SH-SY5Y (cell line): ENCODE data around the gene IGSF8.

Experiments
- GATA2 ChIP-seq: IDR thresholded peaks from 2 replicates; pipeline ENCODE4 v1.6.1; 2011; ENCODE audit warnings: mild to moderate bottlenecking, low read depth, low read length
- GATA3 ChIP-seq: IDR thresholded peaks from 2 replicates; pipeline ENCODE4 v1.6.1; 2011; ENCODE audit warnings: low read depth, mild to moderate bottlenecking, low read length, moderate library complexity

Gene IGSF8

DNA sequence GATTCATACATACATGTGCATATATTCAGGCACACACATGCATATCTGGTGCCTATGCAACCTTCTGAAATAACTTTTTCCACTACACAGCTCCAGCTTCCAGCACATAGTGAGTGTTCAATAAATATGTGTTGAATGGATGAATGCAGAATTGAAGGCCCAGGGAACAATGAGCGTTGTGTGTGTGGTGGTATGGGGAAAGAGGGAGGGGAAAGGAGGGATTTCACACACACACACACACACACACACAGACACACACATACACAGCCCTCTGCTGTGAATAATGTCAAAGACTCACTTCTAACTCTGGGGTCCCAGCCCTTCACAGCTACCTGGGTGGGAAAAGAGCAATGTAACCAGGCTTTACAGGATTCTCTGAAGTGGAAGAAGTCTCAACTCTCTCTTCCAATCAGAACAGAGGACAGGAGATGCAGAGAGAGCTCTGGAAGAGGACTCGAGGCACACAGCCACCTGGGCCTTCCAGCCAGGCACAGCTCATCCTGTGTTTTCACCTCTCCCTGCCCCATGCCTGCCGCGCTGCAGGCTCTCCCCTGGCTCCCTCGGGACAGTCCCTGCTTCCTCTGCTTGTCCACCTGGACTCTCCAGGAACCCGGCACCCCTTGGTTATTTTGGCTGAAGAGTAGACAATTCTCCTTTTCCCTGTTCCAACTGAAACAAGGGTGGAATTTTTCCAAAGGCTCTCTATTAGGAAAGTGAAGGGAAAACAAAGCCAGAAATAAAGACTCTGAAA is 5.4 kb upstream of the IGSF8 start:
- no peak for TF ChIP-seq GATA3
- TF ChIP-seq GATA2: no peak

DNA sequence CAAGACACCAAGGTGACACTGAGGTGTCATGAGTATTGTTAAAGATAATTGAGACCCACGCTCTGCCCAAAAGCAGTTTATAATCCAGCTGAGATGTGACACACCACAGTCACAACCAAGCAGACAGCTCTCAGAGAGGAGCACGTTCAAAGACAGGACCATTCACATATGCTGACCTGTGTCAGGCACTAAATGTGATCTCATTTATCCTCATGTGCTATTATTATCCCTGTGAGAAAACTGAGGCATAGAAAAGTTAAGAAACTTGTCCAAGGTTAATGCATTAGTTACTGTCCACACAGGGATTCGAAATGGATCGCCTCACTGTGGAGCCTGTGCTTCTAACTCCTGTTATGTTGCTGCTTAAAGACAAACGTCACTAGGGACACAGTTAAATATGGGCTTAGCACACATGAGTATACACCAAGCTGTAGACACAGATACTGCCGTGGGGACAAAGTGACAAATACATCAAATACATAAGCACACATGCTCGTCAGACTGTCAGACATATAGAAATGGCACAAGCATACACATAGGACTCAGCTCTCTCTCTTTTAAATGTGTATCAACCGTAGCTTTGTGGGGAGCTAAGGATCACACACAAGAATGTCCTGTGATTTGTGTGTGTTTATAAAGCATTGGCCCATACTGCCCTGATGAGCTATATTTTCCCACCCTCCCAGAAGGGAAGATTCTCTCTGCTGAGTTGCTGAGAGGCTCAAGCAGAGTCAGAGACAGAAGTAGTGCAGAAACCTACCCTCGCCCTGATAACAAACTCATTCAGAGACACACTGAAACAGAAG is 3.5 kb upstream of the IGSF8 start:
- TF ChIP-seq GATA3 (no peak), GATA2 (no peak)

DNA sequence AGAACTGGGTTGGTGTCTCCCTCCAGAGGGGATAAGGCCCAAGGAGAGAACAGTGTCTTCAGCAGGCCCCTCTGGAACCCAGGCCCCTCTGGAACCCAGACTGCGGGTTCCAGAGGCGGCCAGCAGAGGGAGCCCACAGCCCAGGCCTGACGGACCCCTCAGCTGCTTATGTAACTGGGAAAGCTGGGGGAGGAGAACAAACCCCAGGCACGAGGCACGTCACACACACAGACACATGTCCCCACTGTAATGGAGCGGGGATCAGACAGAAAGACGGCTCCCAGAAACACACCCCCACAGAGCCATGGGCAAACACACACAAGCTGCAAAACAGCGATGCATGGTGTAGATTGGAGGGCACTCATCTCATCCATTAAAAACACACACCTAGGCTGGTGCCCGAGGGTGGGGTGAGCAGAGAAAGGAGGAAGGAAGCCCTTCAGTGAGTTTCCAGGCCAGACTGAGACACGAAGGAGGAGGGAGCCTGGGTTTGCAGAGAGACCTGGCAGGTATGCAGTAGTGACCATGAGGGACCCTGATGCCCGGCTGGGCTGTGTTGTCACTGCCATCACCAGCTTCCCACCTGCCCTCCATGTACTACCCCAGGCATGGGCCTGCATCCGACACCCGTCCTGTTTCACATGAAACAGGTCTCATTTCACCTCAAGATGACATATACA is 2.8 kb upstream of the IGSF8 start:
- TF ChIP-seq GATA2 (no peak), GATA3 (no peak)

DNA sequence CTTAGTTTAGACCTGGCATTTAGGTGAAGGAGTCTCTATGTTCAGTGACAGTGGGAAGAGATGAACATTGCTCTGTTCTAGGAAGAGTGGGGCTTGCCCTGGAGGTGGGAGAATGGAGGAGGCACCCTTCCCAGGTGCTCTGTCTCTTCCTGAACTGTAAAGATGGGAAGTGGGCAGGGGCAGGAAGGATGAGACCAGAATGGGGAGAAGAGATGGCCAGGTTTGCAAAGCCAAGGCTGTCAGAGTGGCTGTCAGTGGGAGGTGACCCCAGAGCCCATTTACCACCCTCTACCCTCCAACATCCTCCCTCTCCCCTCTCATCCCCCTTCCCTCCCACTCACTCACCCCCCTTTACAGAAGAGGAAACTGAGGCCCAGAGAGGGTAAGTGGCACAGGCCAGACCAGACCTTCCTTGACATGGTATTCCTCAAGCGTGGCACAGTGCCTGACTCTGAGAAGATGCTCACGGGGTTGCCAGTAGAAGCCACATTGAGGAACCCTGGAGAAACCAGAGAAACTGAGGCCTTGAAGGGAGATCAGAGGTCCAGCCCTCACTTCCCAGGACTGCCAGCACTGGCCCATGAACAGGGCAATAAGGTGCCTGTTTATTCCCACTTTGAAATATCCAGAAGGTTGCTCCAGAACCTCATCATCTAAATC is 1.4 kb upstream of the IGSF8 start:
- no peak for TF ChIP-seq GATA2
- no peak for TF ChIP-seq GATA3

DNA sequence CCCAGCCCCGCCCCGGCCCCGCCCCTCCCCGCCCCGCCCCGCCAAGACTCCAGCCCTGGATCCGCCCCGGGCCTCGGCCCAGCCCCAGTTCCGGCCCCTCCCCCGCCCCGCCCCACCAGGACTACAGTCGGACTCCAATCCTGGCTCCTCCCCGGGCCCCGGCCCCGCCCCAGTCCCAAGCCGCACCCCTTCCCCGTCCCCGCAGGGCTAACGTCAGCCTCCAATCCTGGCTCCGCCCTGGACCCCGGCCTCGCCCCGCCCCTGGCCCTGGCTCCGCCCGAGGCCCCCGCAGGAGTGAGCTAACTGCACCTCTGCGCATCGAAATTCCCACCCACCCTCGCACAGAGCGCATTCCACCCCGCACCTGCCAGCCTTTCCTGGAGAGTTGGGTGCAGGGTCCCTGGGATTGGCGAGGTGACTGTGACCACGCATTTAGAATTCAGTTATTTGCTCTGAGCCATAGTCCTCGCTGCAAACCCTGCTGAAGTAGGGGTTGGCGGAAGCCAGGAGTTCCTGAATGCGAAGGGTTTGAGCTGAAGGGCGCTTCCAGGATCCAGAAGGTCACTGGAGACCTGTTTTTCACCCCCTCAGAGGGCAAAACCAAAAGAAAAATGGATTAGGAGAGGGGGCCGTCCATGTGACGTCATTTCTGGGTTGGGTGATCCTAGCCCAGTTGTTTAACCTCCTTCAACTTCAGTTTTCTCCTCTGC is 588 bp upstream of the IGSF8 start:
- no peak for TF ChIP-seq GATA2
- no peak for TF ChIP-seq GATA3

DNA sequence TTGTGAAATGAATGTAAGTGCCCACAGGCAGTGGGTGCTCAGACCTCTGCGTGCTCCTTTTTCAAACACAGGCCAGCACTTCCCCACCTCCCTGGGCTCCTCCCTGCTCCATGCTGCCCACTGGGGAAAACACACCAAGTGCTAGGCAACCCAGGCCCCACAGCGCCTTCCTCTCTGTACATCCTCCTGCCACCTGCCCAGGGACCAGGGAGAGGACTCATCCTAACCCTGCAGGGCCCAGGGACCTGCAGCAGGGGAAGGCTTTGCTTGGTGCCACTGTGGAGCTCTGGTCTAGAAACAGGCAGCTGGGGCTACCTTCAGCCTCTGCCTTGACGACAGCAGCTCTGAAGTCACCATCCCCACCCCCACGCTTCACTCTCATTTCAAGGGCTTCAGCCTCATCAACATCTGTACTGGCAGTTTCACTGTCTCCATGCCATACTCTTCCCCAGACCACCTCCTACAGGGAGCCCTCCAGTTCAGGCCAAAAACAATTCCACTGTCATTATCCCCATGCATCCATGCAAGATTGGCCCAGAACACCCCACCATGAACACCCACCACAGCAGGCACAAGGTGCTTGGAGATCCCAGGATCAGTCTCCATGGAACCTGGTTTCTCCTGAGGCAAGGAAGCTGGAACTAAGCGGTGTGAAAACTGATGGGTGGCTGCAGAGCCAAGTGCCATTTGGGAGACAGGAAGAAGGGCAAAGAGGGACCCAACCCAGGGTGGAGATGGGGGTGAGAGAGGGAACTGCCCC is 1.1 kb downstream of the IGSF8 start:
- TF ChIP-seq GATA2: no peak
- TF ChIP-seq GATA3: no peak

DNA sequence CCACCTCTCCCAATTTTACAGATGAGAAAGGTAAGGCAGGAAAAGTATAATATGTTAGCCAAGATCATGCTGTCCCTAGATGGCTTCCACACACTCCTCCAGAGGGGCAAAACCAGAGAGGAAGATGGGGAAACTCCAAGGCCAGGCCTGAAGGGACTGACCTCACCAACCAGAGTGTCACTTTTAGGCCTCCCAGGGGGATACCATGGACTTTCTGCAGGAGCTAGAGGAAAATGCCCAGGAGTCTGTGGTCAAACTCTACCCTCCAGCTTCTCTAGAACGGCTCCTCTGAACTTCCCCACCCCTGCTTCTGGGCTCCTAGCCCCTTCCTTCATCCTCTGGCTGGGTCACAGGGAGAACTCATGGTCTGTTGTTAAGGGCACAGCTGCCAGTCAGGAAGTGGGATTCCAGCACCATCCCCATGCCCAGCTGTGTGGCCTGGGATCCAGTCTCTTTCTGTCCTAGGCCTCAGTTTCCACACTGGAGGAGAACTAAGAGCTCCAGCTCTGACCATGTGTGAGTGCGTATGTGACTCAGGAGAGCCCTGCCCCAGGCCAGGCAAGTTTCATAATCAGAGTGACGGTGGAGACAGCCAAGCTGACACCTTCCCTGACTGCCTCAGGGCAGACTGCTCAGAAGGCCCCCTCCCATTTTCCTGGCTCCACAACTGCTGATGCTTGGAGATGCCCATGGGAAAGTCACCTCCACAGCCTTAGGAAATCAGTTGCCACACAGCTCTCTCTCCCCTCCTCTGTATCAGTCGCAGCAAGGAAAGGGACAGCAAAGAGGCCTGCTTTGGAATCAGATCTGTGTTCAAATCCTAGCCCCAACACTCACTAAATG is 1.9 kb downstream of the IGSF8 start:
- TF ChIP-seq GATA3 (no peak), GATA2 (no peak)

DNA sequence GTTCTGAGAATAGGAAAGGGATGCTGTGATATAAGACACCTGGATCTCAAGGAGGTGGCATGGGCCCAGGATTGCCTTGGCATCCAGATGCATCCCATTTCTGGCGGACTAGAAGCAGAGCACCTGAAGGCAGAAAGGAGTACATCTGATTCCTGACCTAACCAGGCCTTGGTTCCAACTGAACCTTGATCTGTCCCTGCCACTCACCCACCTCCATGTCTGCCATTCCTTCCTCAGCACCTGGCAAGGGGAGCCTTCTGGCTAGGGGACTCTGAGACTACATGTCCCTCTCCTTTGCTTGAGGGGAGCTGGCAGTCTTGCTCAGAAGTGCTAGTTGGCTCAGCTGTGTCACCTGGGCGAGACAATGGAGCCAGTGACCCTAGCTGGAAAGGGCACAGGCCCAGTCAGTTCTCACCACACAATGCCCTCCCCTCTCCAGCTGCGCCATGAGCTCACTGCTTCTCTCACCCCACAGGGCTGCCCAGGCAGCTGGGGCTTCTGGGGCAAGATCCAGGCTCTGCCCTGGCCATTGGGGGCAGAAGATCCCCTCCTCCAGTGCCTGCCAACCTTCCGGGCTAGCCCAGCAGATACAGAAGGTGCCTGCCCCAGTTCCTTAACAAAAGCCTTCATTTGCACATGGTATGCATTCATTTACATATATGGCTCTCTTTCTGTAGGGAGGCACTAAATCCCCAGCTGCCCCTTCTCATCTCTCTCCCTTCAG is 2.9 kb downstream of the IGSF8 start:
- no peak for TF ChIP-seq GATA2

DNA sequence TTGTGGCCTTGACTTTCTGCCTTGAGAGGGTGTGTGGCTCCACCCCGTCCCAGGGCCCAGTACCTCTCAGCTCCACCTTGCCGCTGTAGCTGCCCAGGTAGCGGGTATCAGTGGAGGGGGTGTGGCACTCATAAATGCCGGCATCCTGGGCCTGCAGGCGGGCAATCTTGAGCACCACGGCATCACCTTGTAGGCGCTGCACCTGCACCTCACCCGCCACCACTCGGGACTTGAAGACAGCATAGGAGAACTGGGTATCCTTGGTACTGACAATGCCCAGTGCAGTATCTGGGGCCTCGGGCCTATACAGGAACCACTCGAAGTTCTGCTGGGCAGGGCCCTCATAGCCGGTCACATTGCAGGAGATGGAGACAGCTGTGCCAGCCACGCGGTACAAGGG is 3.6 kb downstream of the IGSF8 start:
- TF ChIP-seq GATA2 (no peak), GATA3 (no peak)

DNA sequence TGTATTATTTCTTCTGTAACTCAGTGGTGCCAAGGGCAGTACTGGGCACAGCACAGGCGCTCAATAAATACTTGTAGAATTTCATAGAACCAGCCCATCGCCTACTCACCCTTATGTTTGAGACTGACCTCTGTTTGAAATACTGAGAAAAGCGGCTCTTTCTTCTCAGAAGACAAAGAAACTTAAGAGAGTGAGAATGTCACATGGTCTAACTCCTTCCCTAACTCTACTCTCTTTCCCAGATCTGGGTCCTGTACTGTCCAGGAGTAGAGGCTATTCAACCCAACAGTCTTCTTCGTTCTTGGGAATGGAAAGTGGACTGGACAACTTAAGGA is 4.2 kb downstream of the IGSF8 start:
- TF ChIP-seq GATA2: no peak
- TF ChIP-seq GATA3: no peak

DNA sequence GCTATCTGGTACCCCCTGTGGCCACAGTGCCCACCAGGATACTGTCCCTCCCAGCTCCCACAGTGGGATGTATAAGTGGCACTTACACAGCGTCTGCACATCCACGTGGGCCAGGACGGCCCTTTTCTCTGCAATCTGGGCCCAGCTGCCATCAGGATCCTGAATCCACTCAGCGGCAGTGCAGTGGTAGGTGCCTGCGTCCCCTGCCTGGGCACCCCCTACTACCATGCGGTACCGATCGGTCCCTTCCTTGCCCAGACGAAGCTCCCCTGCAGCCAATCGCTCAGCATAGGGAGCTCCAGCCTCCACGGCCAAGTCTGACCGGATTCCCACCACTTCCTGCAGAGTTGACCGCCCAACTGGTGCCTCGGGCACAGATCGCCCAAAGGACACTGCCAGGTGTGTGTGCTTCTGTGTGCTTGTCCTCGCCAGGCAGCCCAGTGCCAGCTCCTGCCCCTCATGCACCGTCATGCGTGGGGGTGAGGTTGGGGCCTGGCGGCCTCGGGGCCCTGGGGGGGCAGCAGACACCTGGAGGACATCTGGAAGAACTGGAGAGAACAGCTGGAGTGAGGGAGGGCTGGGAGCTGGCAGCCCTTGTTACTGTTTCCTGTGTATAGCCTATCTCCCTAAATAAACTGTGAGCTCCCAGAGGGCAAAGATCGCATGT is 4.7 kb downstream of the IGSF8 start:
- no peak for TF ChIP-seq GATA3
- TF ChIP-seq GATA2: no peak
